Suprapubic skin (tissue), 4 donors: ENCODE data around the gene ITPKC.

Experiments used
- POLR2A ChIP-seq, 2 donors: fragments of 450-650 bp; IDR thresholded peaks; one replicate each; pipeline ENCODE4 v1.6.1; 2017; ENCODE audit warnings: antibody characterized with exemption in 2 of 2, mild to moderate bottlenecking in 2 of 2, moderate library complexity in 2 of 2
- POLR2AphosphoS5 ChIP-seq, 3 donors: sonication (generic); formaldehyde crosslinking; IDR thresholded peaks; one replicate each; pipeline ENCODE4 v1.6.1; 2017; ENCODE audit warnings: antibody characterized with exemption in 3 of 3
- TF ChIP-seq, protein P1 (sequence below), 2 donors: fragments of 200-600 bp in 1 of 2; fragments of 450-650 bp in 1 of 2; sonication (generic) in 1 of 2; IDR thresholded peaks; one replicate each; pipeline ENCODE4 v1.5.1; 2016 to 2019; ENCODE audit warnings: antibody characterized with exemption in 2 of 2, mild to moderate bottlenecking in 1 of 2, moderate library complexity in 1 of 2

DNA sequence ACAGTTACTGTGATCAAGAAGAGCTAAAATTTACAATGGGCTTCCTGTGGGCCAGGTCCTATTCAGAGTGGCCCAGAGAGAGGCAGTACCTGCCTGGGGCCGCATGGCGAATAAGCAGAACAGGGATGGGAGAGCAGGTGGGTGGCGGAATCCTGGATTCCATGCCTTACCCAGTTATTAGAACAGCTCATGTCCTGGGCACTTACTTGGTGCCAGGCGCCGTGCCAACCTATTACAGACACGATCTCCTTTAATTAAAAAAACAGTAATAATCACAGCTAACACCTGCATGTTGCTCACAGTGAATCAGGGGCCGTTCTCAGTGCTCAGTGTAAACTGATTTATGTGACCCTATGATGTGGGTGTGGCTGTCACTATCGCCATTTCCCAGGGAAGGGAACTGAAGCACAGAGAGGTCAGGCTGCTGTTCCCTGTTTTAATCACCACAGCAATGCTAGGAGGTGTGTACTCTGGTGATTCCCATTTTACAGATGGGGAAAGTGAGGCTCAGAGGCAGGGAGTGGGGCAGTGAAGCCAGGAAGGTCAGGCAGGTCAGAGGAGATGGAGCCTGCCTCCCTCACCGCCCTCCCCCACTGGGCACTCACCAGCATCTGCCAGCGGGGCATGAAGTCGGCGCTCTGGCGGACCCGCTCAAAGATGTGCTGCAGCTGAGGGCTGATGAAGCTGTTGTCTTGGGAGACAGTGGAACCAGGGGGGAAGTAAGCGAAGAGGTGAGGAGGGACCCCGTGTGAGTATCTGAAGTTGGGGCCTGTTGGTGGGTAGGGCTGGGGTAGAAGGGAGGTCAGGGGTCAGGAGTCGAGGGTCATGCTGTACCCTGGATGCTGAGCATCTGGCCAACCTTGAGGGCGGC lies 12.2 kb upstream of the ITPKC start:
- TF ChIP-seq POLR2A (IDR thresholded peaks at IDR 0.05) (no peak), POLR2AphosphoS5 (IDR thresholded peaks at IDR 0.05) (no peak)
- TF ChIP-seq, protein P1, sequence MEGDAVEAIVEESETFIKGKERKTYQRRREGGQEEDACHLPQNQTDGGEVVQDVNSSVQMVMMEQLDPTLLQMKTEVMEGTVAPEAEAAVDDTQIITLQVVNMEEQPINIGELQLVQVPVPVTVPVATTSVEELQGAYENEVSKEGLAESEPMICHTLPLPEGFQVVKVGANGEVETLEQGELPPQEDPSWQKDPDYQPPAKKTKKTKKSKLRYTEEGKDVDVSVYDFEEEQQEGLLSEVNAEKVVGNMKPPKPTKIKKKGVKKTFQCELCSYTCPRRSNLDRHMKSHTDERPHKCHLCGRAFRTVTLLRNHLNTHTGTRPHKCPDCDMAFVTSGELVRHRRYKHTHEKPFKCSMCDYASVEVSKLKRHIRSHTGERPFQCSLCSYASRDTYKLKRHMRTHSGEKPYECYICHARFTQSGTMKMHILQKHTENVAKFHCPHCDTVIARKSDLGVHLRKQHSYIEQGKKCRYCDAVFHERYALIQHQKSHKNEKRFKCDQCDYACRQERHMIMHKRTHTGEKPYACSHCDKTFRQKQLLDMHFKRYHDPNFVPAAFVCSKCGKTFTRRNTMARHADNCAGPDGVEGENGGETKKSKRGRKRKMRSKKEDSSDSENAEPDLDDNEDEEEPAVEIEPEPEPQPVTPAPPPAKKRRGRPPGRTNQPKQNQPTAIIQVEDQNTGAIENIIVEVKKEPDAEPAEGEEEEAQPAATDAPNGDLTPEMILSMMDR (IDR thresholded peaks at IDR 0.05): no peak
